Adrenal gland (tissue), 5 donors: ENCODE measurements around the gene FAM83D.

Experiments used
- POLR2A ChIP-seq, 2 donors: fragments of 450-650 bp; IDR thresholded peaks; one replicate each; pipeline ENCODE4 v1.6.1; 2017; ENCODE audit warnings: antibody characterized with exemption in 2 of 2, mild to moderate bottlenecking in 2 of 2, moderate library complexity in 1 of 2
- TF ChIP-seq, protein P1 (sequence below), 6 experiments: fragments of 450-650 bp in 4 of 6; fragments of 200-600 bp in 2 of 6; sonication (generic) in 1 of 6; IDR thresholded peaks; 1 replicate in 5 of 6; 2 replicates in 1 of 6; pipeline versions ENCODE4 v1.5.1 to v1.8.0; 2016 to 2021; ENCODE audit warnings: antibody characterized with exemption in 6 of 6, mild to moderate bottlenecking in 2 of 6, moderate library complexity in 1 of 6
- donor health status: DM: no; HTN: no; CAD: no.

DNA sequence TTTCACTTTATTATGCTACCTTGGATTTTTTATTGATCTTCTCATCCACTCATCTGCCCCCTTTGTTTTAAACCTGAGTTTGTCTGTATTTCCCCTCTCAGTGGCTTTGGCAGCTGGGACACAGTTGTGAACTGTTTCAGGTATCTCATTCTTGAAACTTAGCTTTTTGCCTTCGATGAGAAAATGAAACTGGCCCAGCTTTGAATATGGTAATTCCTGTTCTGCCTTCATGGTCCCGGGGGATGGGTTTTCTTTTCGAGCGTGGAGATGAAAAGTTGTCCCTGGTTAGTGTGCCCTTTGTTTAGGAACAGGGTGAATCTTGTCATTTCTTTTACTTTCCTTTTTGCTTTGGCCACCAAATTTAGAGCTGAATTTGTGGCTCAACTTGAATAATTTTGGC lies 61.6 kb downstream of the FAM83D start:
- TF ChIP-seq, protein P1, sequence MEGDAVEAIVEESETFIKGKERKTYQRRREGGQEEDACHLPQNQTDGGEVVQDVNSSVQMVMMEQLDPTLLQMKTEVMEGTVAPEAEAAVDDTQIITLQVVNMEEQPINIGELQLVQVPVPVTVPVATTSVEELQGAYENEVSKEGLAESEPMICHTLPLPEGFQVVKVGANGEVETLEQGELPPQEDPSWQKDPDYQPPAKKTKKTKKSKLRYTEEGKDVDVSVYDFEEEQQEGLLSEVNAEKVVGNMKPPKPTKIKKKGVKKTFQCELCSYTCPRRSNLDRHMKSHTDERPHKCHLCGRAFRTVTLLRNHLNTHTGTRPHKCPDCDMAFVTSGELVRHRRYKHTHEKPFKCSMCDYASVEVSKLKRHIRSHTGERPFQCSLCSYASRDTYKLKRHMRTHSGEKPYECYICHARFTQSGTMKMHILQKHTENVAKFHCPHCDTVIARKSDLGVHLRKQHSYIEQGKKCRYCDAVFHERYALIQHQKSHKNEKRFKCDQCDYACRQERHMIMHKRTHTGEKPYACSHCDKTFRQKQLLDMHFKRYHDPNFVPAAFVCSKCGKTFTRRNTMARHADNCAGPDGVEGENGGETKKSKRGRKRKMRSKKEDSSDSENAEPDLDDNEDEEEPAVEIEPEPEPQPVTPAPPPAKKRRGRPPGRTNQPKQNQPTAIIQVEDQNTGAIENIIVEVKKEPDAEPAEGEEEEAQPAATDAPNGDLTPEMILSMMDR (IDR thresholded peaks at IDR 0.05): no peak
- TF ChIP-seq POLR2A (IDR thresholded peaks at IDR 0.05): no peak
